ENCODE measurements around the gene DNAL4. TPM values are rescaled to one million over a fixed set of nuclear protein-coding genes. Genes with fewer than 3 reads are reported as not detected.
A peak's percentile ranks its signal among the peaks of the same experiment; 100 is the strongest.
"Not testable (repeated sequence)": the region's sequence is repeated elsewhere in the genome, so short reads cannot be mapped to it uniquely, and the experiment has no call there.

The DNAL4 gene
- total RNA-seq, 1 donor from 2014 or later, result 5.5 TPM

GRCh38 chr22:38819387-38819940, 25.5 kb upstream of the DNAL4 start:
- no peaks in the 10 kb centered on the region for H3K4me1 Mint-ChIP-seq
- H3K36me3 Mint-ChIP-seq (ENCODE audit: low read depth), result no peaks in the 10 kb centered on the region
- no peak overlapping the region for H3K4me3 Mint-ChIP-seq
- no peak overlapping the region for H3K27ac Mint-ChIP-seq
- peaks cover 9% of the 10 kb centered on the region for H3K27me3 Mint-ChIP-seq
- no peak for DNase-seq
- no peaks in the 10 kb centered on the region for H3K9me3 Mint-ChIP-seq
- intact Hi-C loops (cut with micrococcal nuclease), result no loop called here

GRCh38 chr22:38817196-38817595, 23.3 kb upstream of the DNAL4 start:
- no peaks in the 10 kb centered on the region for H3K36me3 Mint-ChIP-seq (ENCODE audit: low read depth)
- H3K4me1 Mint-ChIP-seq, result no peaks in the 10 kb centered on the region
- no peaks in the 10 kb centered on the region for H3K9me3 Mint-ChIP-seq
- H3K27me3 Mint-ChIP-seq, result peaks cover 11% of the 10 kb centered on the region
- intact Hi-C loops (cut with micrococcal nuclease), result no loop called here
- H3K4me3 Mint-ChIP-seq, result no peak overlapping the region
- H3K27ac Mint-ChIP-seq, result no peak overlapping the region
- DNase-seq, result no peak

DNA sequence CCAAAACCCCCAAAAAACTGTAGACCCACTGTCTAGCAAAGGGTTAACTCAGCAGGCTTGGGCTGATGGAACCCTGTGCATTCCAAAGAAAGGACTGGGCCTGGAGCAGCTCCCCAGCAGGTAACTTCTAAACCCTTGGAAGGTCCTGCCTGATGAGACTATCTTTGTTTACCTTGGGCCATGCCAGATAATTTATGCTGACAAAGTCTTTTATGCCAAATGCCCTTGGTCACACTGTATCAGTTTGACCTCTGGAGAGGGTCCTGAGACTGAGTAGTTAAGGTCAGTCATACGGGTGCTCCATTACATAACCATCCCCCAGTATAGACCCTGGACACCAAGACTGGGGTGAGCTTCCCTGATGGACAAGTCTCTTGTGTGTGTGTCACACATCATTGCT, 21.9 kb upstream of the DNAL4 start:
- DNase-seq, result no peak
- no peak overlapping the region for H3K27ac Mint-ChIP-seq
- intact Hi-C loops (cut with micrococcal nuclease), result no loop called here
- no peaks in the 10 kb centered on the region for H3K9me3 Mint-ChIP-seq
- H3K27me3 Mint-ChIP-seq, result peaks cover 17% of the 10 kb centered on the region
- H3K36me3 Mint-ChIP-seq (ENCODE audit: low read depth), result no peaks in the 10 kb centered on the region
- H3K4me3 Mint-ChIP-seq, result no peak overlapping the region
- H3K4me1 Mint-ChIP-seq, result no peaks in the 10 kb centered on the region

GRCh38 chr22:38811241-38811640, 17.3 kb upstream of the DNAL4 start:
- intact Hi-C loops (cut with micrococcal nuclease), result no loop called here
- Mint-ChIP-seq H3K9me3 (no peaks in the 10 kb centered on the region), H3K27me3 (peaks cover 11% of the 10 kb centered on the region), H3K27ac (no peak overlapping the region), H3K36me3 (ENCODE audit: low read depth) (no peaks in the 10 kb centered on the region), H3K4me1 (no peaks in the 10 kb centered on the region), H3K4me3 (no peak overlapping the region)
- no peak for DNase-seq

DNA sequence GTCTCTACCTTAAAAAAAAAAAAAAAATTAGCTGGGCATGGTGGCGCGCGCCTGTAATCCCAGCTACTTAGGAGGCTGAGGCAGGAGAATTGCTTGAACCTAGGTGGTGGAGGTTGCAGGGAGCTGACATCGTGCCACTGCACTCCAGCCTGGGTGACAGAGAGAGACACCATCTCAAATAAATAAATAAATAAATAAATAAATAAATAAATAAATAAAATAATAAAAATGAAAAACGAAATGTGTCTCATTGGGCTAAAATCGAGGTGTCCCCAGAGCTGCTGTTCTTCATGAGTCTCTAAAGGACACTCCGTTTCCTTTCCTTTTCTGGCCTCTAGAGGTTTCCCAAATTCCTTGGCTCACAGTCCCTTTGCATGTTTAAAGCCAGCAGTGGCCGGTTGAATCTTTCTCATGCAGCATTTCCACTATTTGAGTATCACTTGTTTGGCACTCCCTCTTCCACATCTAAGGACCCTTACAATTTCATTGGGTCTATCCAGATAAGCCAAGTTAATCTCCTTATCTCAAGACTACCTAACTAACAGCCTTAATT, 11.2 kb upstream of the DNAL4 start:
- H3K27ac Mint-ChIP-seq; intact Hi-C loops (cut with micrococcal nuclease); H3K9me3 Mint-ChIP-seq; DNase-seq; H3K4me3 Mint-ChIP-seq; H3K36me3 Mint-ChIP-seq (ENCODE audit: low read depth); H3K4me1 Mint-ChIP-seq: not testable (repeated sequence)
- H3K27me3 Mint-ChIP-seq, result peaks cover 16% of the 10 kb centered on the region

- Mint-ChIP-seq H3K4me1 (peaks cover 6% of the 10 kb centered on the region), H3K27me3 (peaks cover 21% of the 10 kb centered on the region), H3K27ac (no peak overlapping the region), H3K9me3 (peaks cover 3% of the 10 kb centered on the region), H3K4me3 (no peak overlapping the region), H3K36me3 (ENCODE audit: low read depth) (no peaks in the 10 kb centered on the region)
- intact Hi-C loops (cut with micrococcal nuclease), result no loop called here
- no peak for DNase-seq
Observed at GRCh38 chr22:38802671-38803121, 8.8 kb upstream of the DNAL4 start.

- Mint-ChIP-seq H3K4me1 (peaks cover 7% of the 10 kb centered on the region), H3K36me3 (ENCODE audit: low read depth) (no peaks in the 10 kb centered on the region), H3K9me3 (no peaks in the 10 kb centered on the region), H3K27me3 (peaks cover 23% of the 10 kb centered on the region), H3K4me3 (no peak overlapping the region), H3K27ac (no peak overlapping the region)
- no peak for DNase-seq
- intact Hi-C loops (cut with micrococcal nuclease), result no loop called here
Observed at GRCh38 chr22:38799265-38800002, 5.5 kb upstream of the DNAL4 start.

GRCh38 chr22:38798496-38798895, 4.6 kb upstream of the DNAL4 start:
- Mint-ChIP-seq H3K36me3 (ENCODE audit: low read depth) (no peaks in the 10 kb centered on the region), H3K9me3 (no peaks in the 10 kb centered on the region), H3K4me3 (no peak overlapping the region), H3K27ac (no peak overlapping the region), H3K27me3 (peaks cover 17% of the 10 kb centered on the region), H3K4me1 (peaks cover 9% of the 10 kb centered on the region)
- no peak for DNase-seq
- intact Hi-C loops (cut with micrococcal nuclease), result no loop called here

DNA sequence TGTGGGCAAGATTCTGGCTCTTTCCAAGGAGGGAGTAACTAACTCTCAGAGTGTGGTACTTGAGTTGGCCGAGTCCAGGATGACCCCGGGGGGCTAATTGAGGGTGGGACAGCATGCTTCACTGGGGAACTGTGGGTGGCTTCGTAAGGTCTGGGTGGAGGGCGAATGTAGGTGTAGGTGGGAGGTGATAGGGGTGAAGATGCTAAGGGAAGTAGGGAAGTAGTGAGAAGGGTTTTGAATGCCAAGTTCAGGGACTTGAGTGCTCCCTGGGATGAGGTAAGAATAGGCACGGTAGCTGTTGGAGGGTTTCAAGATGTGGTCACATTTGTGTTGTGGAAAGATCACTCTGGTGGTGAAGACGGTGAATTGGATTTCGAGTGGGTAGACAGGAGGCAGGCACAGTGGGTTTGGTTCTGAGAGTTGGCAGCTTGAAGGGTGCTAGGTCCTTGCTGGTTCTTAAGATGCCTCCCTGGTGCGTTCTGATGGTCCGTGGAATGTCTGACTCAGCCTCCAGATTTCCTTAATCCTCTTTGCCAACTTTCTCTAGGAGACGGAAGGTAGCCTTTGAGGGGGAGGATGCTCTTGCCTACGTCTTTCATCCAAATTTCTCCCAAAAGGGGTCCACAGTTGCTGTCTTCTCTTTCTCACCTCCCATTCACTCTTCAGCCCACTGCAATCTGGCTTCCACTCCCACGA, 2.5 kb upstream of the DNAL4 start:
- Mint-ChIP-seq H3K36me3 (ENCODE audit: low read depth) (no peaks in the 10 kb centered on the region), H3K4me1 (peaks cover 16% of the 10 kb centered on the region), H3K27ac (no peak overlapping the region), H3K27me3 (peaks cover 10% of the 10 kb centered on the region), H3K4me3 (no peak overlapping the region), H3K9me3 (no peaks in the 10 kb centered on the region)
- no peak for DNase-seq
- intact Hi-C loops (cut with micrococcal nuclease), result no loop called here

GRCh38 chr22:38795569-38795968, 1.6 kb upstream of the DNAL4 start:
- Mint-ChIP-seq H3K9me3 (no peaks in the 10 kb centered on the region), H3K27me3 (peaks cover 10% of the 10 kb centered on the region), H3K4me1 (peaks cover 16% of the 10 kb centered on the region), H3K27ac (no peak overlapping the region), H3K36me3 (ENCODE audit: low read depth) (no peaks in the 10 kb centered on the region), H3K4me3 (no peak overlapping the region)
- DNase-seq, result no peak
- intact Hi-C loops (cut with micrococcal nuclease), result loop anchor here (2.0 kb wide), 1 partner anchor 39 kb away; no protein-coding TSS in a partner anchor

GRCh38 chr22:38793317-38793716, 626 bp downstream of the DNAL4 start:
- Mint-ChIP-seq H3K4me1 (peaks cover 13% of the 10 kb centered on the region), H3K9me3 (no peaks in the 10 kb centered on the region), H3K27me3 (peaks cover 7% of the 10 kb centered on the region), H3K4me3 (peak overlapping the region; percentile 87), H3K36me3 (ENCODE audit: low read depth) (no peaks in the 10 kb centered on the region), H3K27ac (peak overlapping the region; percentile 80)
- intact Hi-C loops (cut with micrococcal nuclease), result no loop called here
- DNase-seq, result no peak

GRCh38 chr22:38792833-38793232, 1.1 kb downstream of the DNAL4 start:
- Mint-ChIP-seq H3K9me3 (no peaks in the 10 kb centered on the region), H3K36me3 (ENCODE audit: low read depth) (no peaks in the 10 kb centered on the region), H3K4me1 (peaks cover 10% of the 10 kb centered on the region), H3K27ac (peak overlapping the region; percentile 80), H3K4me3 (peak overlapping the region; percentile 87), H3K27me3 (peaks cover 4% of the 10 kb centered on the region)
- intact Hi-C loops (cut with micrococcal nuclease), result no loop called here
- no peak for DNase-seq

DNA sequence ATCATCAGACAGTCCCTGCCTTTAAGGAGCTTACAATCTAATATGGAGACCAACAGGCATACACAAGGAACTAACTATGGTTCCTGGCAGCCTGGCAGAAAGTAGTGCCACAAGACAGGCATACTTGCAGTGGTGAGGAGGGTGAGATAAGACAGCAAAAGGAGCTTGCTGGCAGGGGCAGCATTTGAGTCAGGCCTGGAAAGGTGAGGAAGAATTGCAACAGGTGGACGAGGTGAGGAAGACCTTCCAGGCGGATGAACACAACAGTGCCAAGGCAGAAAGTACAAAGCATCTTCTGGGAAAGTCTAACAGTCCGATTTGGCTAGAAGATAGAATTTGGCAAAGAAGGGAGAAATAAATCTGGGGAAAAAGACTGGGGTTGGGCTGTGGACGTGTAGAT, 4.3 kb downstream of the DNAL4 start:
- Mint-ChIP-seq H3K36me3 (ENCODE audit: low read depth) (no peaks in the 10 kb centered on the region), H3K9me3 (no peaks in the 10 kb centered on the region), H3K4me3 (no peak overlapping the region), H3K4me1 (peaks cover 10% of the 10 kb centered on the region), H3K27me3 (no peaks in the 10 kb centered on the region), H3K27ac (no peak overlapping the region)
- intact Hi-C loops (cut with micrococcal nuclease), result no loop called here
- DNase-seq, result no peak

DNA sequence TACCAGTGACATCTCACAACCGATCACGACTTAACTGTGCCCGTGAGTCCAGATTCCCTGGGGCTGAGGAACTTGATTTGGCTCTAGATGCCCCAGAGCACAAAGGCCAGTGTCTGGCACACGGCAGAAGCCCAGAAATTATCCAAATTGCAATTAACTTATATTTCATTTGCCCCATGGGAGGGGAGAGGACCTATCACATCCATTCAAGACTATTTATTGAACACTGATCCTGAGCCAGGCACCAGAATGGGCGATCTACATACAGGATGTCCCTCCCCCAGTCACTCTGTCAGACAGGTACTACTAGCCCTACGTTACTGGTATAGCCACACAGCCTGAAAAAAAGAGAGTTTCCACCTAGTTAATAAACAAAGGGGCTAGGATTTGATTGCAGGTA, 5.1 kb downstream of the DNAL4 start:
- H3K27ac Mint-ChIP-seq, result no peak overlapping the region
- no peaks in the 10 kb centered on the region for H3K9me3 Mint-ChIP-seq
- no peak for DNase-seq
- no peaks in the 10 kb centered on the region for H3K27me3 Mint-ChIP-seq
- intact Hi-C loops (cut with micrococcal nuclease), result no loop called here
- no peaks in the 10 kb centered on the region for H3K36me3 Mint-ChIP-seq (ENCODE audit: low read depth)
- peaks cover 6% of the 10 kb centered on the region for H3K4me1 Mint-ChIP-seq
- no peak overlapping the region for H3K4me3 Mint-ChIP-seq

Measured in activated CD4-positive, alpha-beta T cell treated with anti-CD3 and anti-CD28 coated beads, Interleukin-2, amount 10 ng/mL, durations not matched to agents 24 days and 14 days (primary cell).